Endodermal cell (in vitro differentiated cells): ENCODE results near the gene RASL10B. TPM values are rescaled to one million over a fixed set of nuclear protein-coding genes. Genes with fewer than 3 reads are reported as not detected.

Experiments
- DNase-seq: peaks from one replicate; pipeline ENCODE4 v3.0.0-alpha.2; 2017
- H3K27ac ChIP-seq: 2 replicates; pipeline ENCODE4 v1.5.1; 2013; ENCODE audit warnings: mild to moderate bottlenecking, low read depth, low read length, moderate library complexity
- H3K27me3 ChIP-seq: 2 replicates; pipeline ENCODE4 v1.6.1; 2013; ENCODE audit warnings: mild to moderate bottlenecking, low read length, moderate library complexity; ENCODE audit not compliant: insufficient read depth, control insufficient read depth, poor library complexity, severe bottlenecking
- H3K36me3 ChIP-seq: 2 replicates; pipeline ENCODE4 v1.7.0; 2013; ENCODE audit warnings: mild to moderate bottlenecking, low read length, moderate library complexity; ENCODE audit not compliant: control insufficient read depth, insufficient read depth
- H3K4me1 ChIP-seq: one replicate; pipeline ENCODE4 v1.7.0; 2013; ENCODE audit warnings: low read length; ENCODE audit not compliant: control insufficient read depth, insufficient read depth
- H3K4me3 ChIP-seq: 2 replicates; pipeline ENCODE4 v1.5.1; 2013; ENCODE audit warnings: mild to moderate bottlenecking, low read length, moderate library complexity
- H3K9ac ChIP-seq: 2 replicates; pipeline ENCODE4 v1.6.1; 2013; ENCODE audit warnings: mild to moderate bottlenecking, low read length, moderate library complexity; ENCODE audit not compliant: poor library complexity, severe bottlenecking; ENCODE audit errors: extremely low read depth
- H3K9me3 ChIP-seq: 2 replicates; pipeline ENCODE4 v1.6.1; 2013; ENCODE audit warnings: mild to moderate bottlenecking, low read length, moderate library complexity; ENCODE audit not compliant: control insufficient read depth
- H3K27ac Mint-ChIP-seq: 2 replicates; pipeline ENCODE4 v1.8.0; 2020; ENCODE audit warnings: mixed read lengths
- H3K27me3 Mint-ChIP-seq: 2 replicates; pipeline ENCODE4 v1.8.0; 2021; ENCODE audit warnings: mild to moderate bottlenecking, mixed read lengths; ENCODE audit not compliant: insufficient read depth
- H3K36me3 Mint-ChIP-seq: 2 replicates; pipeline ENCODE4 v1.8.0; 2020; ENCODE audit warnings: low read depth, mixed read lengths
- H3K4me1 Mint-ChIP-seq: 2 replicates; pipeline ENCODE4 v1.8.0; 2020; ENCODE audit warnings: mixed read lengths
- H3K4me3 Mint-ChIP-seq: 2 replicates; pipeline ENCODE4 v1.8.0; 2020; ENCODE audit warnings: mild to moderate bottlenecking, moderate library complexity, mixed read lengths
- H3K9me3 Mint-ChIP-seq: 2 replicates; pipeline ENCODE4 v1.8.0; 2020; ENCODE audit warnings: mild to moderate bottlenecking, mixed read lengths
- WGBS, 2 experiments: methylation state at CpG; one replicate each; pipeline versions ENCODE4 v1.1.5 to v1.1.7; 2013; ENCODE audit warnings: missing lambda C conversion rate in 2 of 2, mixed read lengths in 1 of 2; ENCODE audit not compliant: insufficient coverage in 1 of 2, insufficient read length in 1 of 2; 5-methylcytosine and 5-hydroxymethylcytosine counted together
- total RNA-seq, 2 donors: library from RNA; stranded (reverse); fragmentation: NEBNext Ultra II Directional in 1 of 2; extraction: Animal tissue kit (Norgen Biotek cat#: 25700) in 1 of 2; gene quantifications; 2 replicates in 1 of 2; 3 replicates in 1 of 2; pipeline ENCODE4 v1.2.1, GENCODE V29; 2021
- TF ChIP-seq, protein P1 (sequence below): fragments of 200-600 bp; sonication (generic); conservative IDR thresholded peaks from 2 replicates; pipeline ENCODE4 v1.5.0; 2021; ENCODE audit warnings: antibody characterized with exemption, mild to moderate bottlenecking

RASL10B gene
- total RNA-seq, 2 donors from 2014 or later, result 28.6 to 31.9 TPM

DNA sequence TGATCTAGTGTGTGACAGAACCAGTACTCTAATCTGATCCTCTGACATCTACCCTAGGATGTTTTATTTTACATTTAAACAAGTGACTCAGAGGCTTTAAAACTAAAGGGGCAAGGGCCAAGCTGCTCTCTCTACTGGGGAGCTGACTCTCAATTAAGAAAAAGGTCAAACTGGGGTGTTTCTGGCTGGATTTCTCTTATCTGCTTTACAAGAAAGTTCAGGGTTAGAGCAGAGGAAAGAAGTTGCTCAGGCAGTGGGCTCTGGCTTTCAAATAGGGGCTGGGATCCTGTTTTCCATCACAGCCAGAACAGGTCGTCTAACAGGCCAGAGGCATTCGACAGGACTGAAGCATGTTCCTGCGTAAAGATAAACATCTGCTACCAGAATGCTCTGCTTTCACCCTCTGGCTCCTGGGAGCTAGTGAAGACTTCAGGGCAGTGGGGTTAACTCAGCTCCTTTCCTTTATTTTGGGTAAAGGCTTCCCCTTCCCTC, 55.5 kb downstream of the RASL10B start:
- H3K4me3 Mint-ChIP-seq, result no peak overlapping the region
- DNase-seq, result no peak

DNA sequence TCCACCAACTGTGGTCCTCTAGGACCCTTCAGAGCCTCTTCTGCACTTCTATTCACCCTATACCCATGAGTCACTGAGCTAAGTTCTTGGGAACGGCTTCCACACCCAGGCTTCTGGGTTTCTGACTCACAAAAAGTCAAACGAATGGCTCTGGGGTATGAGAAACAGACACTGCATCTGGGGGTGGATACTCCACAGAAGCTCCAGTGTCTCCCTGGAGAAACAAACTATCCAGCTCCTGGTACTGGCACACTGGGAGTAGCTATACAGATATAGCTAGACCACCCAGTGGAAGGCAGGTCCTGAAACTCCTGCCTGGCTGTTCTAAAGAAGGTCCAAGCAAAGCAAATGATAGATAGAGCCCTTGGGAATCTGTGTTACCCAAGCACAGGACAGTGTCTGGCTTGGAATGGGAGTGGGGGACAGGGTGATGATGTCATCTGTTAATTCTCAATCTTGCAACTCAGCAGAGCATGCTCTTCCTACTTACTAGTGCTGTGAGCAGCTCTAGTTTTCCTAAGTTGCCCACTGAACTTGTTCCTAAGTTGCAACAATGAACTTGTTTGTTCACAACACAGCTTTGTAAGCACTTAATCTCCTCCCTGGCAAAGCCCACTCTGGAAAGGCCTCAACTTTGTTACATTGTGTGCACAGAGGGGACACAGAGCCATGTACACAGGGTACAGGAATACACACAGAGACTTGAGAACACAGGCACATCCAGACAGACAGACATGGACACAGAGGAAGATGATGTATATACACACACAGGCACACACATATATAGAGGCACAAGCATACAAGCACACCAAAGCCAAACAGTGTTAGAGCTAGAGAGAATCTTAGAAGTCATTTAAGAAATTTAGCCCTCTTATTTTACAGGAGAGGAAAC, 57.3 kb downstream of the RASL10B start:
- DNase-seq, result no peak
- no peak overlapping the region for H3K27ac Mint-ChIP-seq
- H3K27me3 ChIP-seq, result peaks cover 53% of the 10 kb centered on the region
- no peaks in the 10 kb centered on the region for H3K4me1 Mint-ChIP-seq
- H3K4me1 ChIP-seq, result no peaks in the 10 kb centered on the region
- no peak overlapping the region for H3K4me3 ChIP-seq
- no peaks in the 10 kb centered on the region for H3K9me3 Mint-ChIP-seq
- TF ChIP-seq, protein P1, sequence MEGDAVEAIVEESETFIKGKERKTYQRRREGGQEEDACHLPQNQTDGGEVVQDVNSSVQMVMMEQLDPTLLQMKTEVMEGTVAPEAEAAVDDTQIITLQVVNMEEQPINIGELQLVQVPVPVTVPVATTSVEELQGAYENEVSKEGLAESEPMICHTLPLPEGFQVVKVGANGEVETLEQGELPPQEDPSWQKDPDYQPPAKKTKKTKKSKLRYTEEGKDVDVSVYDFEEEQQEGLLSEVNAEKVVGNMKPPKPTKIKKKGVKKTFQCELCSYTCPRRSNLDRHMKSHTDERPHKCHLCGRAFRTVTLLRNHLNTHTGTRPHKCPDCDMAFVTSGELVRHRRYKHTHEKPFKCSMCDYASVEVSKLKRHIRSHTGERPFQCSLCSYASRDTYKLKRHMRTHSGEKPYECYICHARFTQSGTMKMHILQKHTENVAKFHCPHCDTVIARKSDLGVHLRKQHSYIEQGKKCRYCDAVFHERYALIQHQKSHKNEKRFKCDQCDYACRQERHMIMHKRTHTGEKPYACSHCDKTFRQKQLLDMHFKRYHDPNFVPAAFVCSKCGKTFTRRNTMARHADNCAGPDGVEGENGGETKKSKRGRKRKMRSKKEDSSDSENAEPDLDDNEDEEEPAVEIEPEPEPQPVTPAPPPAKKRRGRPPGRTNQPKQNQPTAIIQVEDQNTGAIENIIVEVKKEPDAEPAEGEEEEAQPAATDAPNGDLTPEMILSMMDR, result no peak
- H3K9me3 ChIP-seq, result no peaks in the 10 kb centered on the region
- H3K27me3 Mint-ChIP-seq, result peaks cover 54% of the 10 kb centered on the region
- H3K9ac ChIP-seq, result no peak overlapping the region
- H3K27ac ChIP-seq, result no peak overlapping the region
- no peaks in the 10 kb centered on the region for H3K36me3 ChIP-seq
- 50 to 69% methylated on average over 1 to 2 of the region's 2 CpGs for WGBS, 2 experiments
- no peak overlapping the region for H3K4me3 Mint-ChIP-seq
- no peaks in the 10 kb centered on the region for H3K36me3 Mint-ChIP-seq

More for the DNA sequence above, 55.5 kb downstream of the RASL10B start:
- Mint-ChIP-seq H3K27me3 (peaks cover 41% of the 10 kb centered on the region), H3K4me1 (no peaks in the 10 kb centered on the region), H3K27ac (no peak overlapping the region), H3K9me3 (no peaks in the 10 kb centered on the region), H3K36me3 (no peaks in the 10 kb centered on the region)
- no peaks in the 10 kb centered on the region for H3K36me3 ChIP-seq
- 58 to 75% methylated on average over 2 to 3 of the region's 3 CpGs for WGBS, 2 experiments
- H3K9me3 ChIP-seq, result no peaks in the 10 kb centered on the region
- H3K4me3 ChIP-seq, result no peak overlapping the region
- H3K27ac ChIP-seq, result no peak overlapping the region
- no peaks in the 10 kb centered on the region for H3K4me1 ChIP-seq
- TF ChIP-seq, protein P1, result no peak
- no peak overlapping the region for H3K9ac ChIP-seq
- H3K27me3 ChIP-seq, result peaks cover 36% of the 10 kb centered on the region

DNA sequence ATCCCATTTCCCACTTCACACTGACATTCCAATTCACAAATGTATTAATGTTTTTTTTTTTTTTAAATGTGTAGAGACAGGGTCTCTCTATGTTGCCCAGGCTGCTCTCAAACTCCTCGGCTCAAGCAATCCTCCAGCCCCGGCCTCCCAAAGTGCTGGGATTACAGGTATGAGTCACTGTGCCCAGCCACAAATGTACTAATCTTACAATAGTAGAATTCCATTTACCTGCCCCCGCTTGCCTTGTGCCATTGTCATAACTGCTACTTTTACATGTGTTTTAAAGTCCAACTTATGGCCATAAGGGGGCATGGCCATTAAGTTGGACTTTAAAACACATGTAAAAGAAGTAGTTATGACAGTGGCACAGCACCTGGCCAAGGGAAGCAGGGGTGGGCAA, 59.4 kb downstream of the RASL10B start:
- H3K4me1 ChIP-seq, result no peaks in the 10 kb centered on the region
- no peaks in the 10 kb centered on the region for H3K9me3 ChIP-seq
- TF ChIP-seq, protein P1, result no peak
- H3K27me3 Mint-ChIP-seq, result peaks cover 69% of the 10 kb centered on the region
- H3K9ac ChIP-seq, result no peak overlapping the region
- no peak overlapping the region for H3K27ac ChIP-seq
- H3K4me3 ChIP-seq, result no peak overlapping the region
- peak; percentile 19 for DNase-seq
- H3K27ac Mint-ChIP-seq, result no peak overlapping the region
- peaks cover 74% of the 10 kb centered on the region for H3K27me3 ChIP-seq
- no peaks in the 10 kb centered on the region for H3K36me3 ChIP-seq
- H3K9me3 Mint-ChIP-seq, result no peaks in the 10 kb centered on the region
- 73 to 90% methylated on average over 2 to 3 of the region's 3 CpGs for WGBS, 2 experiments
- H3K4me1 Mint-ChIP-seq, result no peaks in the 10 kb centered on the region
- H3K4me3 Mint-ChIP-seq, result no peak overlapping the region
- H3K36me3 Mint-ChIP-seq, result no peaks in the 10 kb centered on the region
